ENCODE measurements around the gene PTPRR.
"Not testable (repeated sequence)": the region's sequence is repeated elsewhere in the genome, so short reads cannot be mapped to it uniquely, and the experiment has no call there.

PTPRR gene

DNA sequence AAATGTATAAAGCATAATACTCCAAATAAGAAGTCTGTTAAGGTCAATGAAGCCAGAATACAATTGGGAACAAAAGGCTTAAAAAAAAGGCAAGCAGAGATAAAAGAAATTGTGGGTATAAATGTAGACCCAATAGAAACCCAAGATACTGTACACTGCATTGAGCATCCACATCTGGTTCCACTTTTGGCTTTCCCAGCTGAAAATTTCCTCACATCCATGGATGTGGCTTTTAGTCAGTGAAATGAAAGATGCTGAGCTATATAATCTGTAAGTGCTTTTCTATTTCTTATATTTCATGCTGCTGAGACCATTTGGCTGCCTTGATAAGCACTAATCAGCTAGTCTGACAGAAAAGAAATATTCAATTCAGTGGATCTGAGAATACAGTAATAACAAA, 83.5 kb downstream of the PTPRR start:
- no peak for DNase-seq

DNA sequence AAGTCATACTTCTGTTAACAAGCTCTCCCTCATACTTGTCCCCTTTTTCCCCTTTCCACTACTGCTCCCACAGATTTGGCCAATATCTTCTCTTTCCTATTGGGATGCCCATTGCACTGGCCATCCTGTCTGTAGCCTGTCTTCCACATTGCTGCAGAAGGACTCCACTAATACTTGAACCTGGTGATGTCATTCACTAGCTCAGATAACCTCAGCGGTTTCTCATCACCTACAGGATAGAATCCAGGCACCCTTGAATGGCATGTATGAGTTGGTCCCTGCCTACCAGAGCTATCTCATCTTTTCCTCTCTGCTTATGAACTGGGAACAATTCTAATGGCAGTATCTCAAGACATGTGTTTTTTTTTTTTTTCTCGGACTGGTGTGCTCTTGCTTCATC, 84.6 kb downstream of the PTPRR start:
- DNase-seq, result no peak

DNA sequence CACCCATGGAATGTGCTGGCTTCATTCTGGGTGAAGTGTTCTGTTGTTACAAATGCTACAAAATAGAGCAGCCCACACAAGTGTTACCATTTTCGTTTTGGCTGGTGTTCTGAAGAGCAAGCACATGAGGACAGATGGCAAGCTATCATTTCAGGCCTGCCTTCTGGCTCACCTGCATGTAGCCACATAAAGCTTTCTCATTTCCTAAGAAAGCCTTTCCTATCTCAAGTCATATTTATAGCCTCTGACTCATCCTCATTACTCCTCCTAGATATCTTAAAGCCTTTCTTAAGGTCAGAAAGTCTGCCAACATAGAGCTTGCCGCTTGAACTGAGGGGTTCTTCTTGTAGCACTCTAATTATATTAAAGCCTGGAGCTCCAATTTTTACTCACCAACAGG, 89.0 kb downstream of the PTPRR start:
- no peak for DNase-seq

DNA sequence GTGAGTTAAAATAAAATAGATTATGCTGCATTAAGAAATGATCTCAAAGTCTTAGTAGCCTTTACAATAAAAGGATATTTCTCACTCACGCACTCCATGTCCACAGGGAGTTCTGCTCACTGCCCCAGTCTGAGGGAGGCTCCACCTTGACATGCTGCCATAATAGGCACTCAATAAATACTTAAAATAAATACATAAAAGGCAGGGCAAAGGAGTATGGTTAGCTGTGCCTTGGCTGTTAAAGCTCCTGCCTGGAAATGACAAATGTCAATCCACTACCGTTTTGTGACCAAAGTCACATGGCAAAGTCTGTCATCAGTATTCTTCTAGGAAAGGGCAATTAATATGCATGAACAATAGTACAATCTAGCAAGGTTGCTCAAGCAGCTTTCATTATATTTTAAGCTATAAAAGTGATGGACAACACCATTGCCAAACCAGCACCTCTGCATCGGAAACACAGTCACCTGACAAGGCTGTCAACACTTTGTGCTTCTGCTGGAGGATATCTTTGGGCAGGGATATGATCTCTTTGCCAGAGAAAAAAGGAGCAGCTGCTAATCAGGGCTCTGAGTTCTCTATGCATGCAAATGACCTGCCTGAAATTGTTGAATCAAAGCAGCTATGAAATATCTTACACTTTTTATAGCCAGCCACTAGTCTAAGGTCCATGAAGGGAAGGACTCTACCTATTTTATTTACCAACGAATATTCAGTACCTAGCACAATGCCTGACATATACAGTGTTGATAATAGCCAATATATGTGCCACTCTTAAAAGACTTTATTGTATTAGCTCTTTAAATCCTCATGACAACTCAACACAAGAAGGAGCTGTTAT, 90.1 kb downstream of the PTPRR start:
- no peak for DNase-seq

DNA sequence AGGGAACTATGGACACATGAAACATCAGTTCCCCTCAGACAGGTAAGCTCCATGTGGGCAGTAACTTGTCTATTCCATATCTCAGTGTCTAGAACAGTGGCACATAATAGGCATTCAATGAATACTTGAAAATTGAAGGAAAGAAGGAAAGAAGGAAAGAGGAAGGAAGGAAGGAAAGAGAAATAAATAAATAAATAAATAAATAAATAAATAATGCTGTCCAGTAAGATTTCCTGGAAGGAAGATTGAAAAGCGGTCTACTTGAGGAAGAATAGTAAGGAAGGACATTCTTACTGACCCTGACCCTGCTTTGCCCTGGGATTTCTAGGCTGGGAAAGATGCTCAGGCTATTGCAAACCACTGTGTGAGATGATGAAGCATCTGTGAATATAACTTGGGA, 91.5 kb downstream of the PTPRR start:
- DNase-seq, result no peak

DNA sequence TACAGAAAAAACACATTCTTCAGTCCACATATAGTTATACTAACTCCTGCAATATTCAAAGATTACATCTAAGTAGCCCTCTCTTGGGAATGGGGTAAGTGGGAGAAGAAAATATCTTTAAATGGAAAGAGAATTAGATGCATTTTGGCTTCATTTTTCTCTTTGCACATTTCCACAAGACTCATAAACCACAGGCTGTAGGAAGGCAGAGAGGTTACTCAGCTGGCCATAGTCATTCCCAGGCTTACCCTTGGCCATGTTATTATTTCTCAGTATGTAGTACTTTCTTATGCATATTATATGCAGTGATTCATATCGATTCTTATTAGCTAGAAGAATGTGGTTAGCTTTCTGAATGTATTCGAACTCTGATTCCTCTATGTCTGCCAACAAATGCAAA, 92.2 kb downstream of the PTPRR start:
- no peak for DNase-seq

DNA sequence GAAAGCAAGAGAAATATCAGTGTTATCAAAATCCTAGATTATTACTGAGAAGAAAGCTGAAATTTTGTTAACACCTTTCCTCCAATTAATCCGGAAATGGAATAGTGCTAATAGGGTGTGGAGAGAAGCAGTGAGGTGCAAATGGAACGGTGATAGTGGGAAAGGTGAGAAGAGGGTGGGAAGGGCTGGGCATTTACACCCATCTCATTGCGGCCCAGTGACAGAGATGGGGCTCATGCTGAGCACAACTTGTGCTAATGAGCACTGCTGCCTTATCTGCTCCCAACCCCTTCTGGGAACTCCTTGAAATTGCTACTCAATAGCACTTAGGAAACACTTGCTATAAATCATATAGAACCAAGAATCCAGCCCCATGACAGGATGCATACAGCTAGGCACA, 94.4 kb downstream of the PTPRR start:
- DNase-seq, result no peak

DNA sequence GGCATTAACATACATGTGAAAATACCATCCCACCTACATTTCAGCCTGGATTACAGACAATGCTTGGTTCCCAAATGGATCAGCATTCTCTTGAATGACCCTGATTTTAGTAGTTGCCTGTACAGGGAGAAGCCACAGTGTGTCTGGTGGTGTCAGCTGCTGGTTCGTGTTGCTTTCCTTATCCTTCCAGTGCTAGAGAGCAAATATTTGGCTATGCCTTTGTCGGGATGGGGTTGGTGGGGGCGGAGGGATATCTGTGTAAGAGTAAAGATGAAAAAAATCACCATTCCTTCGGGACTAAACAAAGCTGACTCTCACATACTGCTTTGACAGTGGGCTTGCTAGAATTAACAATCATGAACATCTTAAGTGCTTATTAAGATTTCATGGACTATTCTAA, 96.0 kb downstream of the PTPRR start:
- DNase-seq, result no peak

DNA sequence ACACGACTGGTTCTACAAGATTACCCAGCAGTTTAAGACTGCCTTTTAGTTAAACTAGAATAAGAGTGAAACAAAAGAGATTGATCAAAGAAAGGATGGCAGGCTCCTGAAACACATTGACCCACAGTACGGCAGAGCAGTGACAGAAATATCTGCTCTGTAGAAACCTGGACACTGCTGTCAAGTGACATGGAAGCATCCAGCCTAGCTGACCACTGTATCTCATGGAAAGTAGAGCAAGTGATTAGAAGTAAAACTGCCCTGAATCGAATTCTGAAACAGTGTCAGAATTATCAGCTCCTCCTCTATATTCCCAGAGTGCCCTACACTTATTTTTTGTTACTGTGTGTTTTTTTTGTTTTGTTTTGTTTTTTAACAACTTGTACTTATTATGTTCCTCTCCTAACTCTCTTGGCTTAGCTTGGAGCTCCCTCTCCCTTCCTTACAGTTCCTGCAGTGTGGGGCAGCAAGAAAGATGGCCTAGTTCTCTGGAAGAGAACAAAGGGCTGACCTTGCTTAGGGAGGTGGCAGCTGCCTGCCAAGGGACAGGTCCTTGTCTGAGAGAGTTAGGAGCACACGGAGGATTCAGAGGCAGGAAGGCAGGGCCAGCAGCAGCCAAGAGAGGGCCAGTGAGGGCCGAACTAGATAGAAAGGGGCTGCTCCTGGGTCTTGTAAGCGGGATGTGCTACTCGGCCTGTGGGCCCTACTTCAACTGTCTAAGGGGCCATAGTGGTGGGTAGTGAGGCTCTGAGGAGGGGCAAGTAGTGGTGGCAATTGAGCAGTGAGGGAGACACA, 97.2 kb downstream of the PTPRR start:
- DNase-seq, result no peak

DNA sequence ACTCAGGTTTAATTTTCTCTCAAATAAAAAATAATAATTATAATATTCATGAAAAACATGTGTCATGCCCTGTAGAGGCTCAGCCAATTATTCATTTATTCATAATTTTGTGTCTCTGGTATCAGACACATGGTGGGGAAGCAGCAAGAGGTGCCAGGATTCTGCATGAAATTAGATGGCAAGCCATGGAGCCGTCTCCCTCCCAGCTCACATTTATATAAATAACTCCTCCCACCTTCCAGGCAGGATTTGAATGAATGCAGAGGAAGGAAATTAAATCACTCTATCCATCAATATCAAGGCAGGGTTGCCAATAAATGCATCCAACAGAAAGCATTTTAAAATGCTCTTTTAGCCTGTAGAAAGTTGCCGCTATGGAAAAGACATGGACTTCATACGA, 98.1 kb downstream of the PTPRR start:
- no peak for DNase-seq

DNA sequence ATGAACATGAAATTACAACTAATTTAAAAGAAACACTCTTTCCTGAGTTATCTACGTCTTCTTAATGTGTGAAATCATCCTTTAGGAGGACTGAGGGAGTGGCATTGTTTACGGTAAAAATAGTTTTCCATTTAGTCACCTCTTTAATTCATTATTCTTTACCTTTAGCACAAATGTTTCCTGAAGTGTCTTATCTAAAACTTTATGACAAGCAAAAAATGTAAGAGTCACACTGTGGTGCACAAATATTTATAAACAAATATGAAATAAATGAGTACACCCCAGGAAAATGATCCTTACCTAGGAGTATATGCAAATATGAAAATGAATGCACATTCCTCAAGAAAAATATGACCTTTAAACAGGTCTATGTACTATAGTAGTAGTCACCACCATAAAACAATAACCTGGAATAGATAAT, 104.6 kb downstream of the PTPRR start:
- no peak for DNase-seq

DNA sequence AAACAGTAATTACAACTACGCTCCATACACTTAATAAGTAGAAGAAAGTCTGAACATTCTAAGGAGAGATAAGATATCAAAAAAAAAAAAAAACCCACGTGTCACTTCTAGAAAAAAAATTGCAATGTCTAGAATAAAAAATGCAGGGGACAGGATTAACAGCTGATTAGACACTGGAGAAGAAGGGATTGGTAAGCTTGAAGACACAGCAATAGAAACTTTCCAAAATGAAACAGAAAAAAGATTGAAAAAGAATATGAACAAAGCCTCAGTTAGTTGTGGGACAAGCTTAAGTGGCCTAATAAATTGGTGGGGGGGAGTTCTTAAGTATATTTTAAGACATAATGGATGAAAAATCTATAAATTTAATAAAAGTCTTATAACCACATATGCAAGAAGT, 105.5 kb downstream of the PTPRR start:
- no peak for DNase-seq

DNA sequence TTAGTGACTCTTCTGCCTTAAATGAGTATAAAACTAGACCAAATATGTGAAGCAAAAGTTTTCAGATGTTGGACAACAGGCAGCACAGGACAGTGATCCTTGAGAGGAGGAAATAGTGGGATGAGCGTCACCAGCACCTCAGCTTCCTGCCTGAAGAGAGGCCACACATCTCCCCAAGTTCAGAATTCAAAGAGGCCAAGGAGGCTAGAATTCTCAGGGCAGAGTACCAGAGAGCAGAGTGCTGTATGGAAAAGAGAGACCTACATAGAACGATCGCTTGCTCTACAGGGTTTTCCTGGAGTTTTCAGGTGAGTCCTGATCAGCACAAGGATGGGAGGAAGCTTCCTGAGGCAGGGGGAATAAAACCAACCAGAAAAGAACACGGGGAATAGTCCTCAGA, 107.0 kb downstream of the PTPRR start:
- DNase-seq, result no peak

DNA sequence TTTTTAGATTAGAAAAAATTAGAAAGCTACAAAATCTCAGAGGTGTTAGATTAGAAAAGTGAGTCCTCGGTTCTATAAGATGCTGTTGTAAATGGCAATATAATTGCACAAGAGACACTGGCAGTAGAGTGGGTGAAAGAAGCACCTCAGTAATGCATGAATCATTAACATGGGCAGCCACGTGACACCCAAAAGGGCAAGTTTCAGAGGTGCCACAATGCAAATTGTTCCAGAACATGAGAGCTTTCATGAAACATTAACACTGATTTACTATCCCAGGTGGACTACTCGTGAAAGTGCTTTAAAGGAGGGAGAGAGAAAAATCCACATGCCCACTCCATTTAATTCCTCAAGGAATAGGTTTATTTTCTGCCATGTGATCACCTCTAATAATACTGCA, 108.4 kb downstream of the PTPRR start:
- no peak for DNase-seq

DNA sequence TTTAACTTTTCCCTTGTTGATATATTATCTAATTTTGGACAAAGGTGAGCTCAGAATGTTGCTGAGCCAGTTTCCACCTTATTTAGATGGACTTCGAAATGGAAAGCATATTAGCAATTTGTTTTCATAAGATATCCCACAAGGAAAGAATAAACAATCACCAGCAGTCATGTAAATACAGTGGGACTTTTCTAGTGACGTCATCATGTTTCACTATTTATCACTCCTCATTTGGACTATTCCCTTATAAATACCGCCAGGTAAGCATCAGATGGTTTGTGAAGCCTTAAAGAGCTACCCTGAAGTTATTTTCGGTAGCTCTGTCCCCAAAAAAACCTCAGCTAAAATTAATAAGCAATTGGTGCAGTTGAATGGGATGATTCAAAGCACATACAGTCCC, 110.7 kb downstream of the PTPRR start:
- no peak for DNase-seq

DNA sequence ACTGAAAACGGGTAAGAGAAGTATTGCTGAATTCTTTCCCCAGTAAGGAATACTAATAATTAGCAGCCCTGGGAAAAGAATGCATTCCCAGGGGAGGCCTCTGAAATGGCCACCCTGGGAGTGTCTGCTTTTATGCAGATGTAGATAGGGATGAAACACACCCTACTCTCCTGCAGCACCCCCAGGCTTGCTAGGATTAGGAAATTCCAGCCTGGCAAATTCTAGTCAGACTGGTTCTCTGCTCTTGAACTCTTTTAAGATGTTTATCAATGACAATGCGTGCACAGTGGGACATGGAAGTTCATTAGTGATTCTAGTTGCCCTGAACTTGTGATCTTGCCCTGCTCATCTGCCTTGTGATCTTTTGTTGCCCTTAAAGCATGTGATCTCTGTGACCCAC, 112.5 kb downstream of the PTPRR start:
- not testable (repeated sequence) for DNase-seq

DNA sequence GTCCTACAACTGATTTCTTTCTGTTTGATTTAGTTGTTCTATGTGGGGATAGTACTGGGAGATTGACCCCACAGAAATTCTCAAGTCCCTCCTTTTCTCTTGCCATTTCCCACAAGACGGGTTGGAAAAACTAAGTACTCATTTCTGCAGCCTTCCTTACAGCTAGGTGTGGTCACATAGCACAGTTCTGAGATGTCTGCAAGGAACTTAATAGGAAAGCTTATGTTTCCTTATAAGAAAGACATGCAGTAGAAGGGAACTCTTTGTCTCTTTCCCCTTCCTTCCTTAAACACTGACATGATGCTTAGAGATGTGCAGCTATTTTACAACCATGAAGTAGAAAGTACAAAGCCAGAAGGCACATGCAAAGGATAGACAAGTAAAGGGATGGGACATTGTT, 113.7 kb downstream of the PTPRR start:
- no peak for DNase-seq

DNA sequence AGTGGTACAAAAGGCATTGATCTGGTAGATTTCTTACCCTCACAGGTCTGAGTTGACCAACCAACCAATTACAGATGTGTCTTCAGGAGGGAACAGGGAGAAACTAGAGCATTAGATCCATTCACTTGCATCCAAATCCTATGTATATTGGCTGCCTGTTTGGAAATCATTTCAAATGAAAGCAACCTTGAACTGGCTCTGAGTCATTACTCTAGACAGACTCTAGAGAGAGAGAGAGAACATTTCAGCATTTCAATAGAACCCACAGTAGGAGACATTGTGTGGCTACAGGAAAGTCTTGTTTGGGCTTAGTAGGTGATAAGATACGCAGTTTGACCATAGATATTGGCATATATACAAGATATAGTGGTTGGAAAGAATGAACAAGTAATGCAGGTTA, 114.5 kb downstream of the PTPRR start:
- no peak for DNase-seq

DNA sequence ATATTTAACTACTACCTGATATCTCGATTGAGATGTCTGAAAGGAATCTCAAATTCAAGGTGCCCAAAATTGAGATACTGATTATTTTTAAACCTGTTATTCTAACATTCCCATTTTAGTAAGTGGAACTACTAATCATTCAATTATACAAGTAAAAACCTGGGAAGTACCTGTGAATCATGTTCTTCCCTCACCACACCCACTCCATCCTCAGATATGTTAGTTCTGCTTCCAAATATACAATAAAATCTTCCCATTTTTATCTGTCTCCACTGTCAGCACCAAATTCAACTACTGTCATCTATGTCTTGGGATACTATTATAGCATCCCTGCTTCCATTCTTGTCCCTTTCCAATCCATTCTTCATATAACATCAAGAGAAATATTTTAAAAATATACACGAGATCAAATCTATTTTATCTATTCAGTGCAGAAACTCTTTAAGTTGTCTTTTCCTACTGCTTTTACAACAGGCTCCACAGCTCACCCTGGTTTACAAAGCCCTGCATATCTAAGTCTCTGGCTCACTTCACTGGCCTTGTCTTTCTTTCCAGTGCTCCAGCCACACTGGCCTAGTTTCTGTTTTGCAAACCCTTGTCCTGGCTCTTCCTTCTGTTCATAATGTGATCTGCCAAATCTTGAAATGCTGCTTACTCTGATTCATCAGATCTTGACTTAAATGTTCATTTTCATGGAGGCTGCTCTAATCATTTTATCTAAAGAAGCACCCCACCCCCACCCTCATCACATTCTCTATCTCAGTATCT, 122.3 kb downstream of the PTPRR start:
- no peak for DNase-seq

DNA sequence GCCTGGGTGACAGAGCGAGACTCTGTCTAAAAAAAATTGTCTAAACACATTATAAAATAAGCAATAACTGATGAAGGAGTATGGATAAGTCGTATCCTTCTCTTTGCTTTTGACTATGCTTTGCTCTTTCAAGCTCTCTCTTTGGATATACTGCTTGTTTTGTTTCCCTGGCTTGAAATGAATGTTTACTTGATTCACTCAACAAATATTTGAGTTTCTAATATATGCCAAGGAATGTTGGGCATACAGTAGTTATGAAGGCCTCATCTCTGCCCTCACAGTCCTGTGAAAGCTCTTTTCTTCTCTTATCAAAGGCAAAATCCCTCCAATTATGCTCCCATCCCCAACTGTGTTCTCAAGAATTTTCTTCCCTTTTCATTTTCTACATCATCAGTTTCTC, 123.5 kb downstream of the PTPRR start:
- no peak for DNase-seq

DNA sequence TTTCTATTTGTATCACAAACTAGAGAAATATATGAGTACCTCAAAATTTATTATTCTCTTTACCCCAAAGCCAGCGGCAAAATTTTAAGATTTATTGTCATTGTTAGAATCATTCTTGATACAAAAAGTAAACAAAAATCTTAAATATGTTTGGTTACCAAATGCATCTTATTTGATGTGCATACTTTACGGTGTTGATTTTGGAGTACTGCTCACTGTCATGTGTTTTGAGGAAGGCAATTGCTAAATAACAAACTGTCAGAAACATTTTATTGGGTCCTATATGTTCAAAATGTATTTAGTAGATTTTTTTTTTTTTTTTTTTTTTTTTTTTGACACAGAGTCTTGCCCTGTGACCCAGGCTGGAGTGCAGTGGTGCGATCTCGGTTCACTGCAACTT, 124.9 kb downstream of the PTPRR start:
- no peak for DNase-seq

DNA sequence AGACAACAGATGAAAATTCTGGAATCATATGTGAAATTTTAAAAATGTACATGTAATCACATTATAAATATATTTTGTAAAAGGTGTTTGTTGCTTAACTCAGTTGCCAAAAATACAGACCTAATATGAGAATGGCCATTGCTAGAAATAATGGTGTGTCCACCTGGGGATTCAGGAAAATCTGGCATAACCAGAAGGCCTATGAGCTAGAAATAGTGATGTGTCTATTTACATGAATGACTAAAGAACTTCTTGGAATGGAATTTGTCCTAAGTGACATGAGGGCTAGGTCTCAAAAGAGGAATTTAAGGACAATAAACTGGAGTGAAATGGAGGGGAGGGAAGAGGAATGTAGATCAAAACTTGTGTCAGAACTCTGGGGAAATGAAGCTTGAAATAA, 126.4 kb downstream of the PTPRR start:
- no peak for DNase-seq

DNA sequence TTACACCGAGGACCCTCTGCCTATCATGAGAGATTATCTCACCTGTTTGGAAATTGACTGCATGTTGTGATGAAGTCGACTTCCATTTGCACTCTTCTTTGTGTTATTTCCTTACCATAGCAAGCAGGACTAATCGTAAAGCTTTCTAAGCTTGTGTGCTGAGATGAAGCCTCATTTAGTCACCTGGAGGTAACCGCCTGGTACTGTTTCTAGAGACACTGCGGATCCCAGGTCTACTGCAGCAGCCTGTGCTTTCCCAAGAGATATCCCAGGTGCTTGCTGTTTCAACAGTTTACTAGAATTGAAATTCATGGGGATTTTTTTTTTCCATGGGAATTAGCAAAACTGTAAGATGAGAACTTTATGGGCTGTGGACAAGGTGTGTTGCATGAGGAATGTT, 131.8 kb downstream of the PTPRR start:
- DNase-seq, result no peak

DNA sequence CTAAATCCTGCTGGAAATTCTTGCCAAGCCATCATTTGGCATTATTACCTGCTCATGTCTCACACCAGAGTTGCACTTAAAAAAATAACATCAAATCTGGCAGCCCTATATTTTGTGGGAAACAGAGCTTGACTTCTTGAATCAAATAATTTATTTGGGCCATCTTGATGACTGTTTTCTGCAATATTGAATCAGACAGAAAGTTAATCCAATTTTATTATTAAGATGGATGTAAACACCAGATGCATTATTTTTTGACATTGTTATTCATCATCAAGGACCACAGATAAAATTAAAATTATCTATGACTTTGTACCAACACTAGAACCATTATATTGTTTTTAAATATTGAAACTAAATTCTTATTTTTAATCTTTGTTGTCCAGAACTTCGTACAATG, 132.9 kb downstream of the PTPRR start:
- no peak for DNase-seq
